ENCODE measurements around the gene EID3.
A peak's percentile ranks its signal among the peaks of the same experiment; 100 is the strongest.
"Not testable (repeated sequence)": the region's sequence is repeated elsewhere in the genome, so short reads cannot be mapped to it uniquely, and the experiment has no call there.

The EID3 gene

GRCh38 chr12:104303538-104304151, at the start of gene EID3:
Gene EID3, plus strand, starts transcription at chr12:104303739. Its CDS starts 196 bp downstream, at chr12:104303935.
- H3K36me3 Mint-ChIP-seq: peaks cover 17% of the 10 kb centered on the region

DNA sequence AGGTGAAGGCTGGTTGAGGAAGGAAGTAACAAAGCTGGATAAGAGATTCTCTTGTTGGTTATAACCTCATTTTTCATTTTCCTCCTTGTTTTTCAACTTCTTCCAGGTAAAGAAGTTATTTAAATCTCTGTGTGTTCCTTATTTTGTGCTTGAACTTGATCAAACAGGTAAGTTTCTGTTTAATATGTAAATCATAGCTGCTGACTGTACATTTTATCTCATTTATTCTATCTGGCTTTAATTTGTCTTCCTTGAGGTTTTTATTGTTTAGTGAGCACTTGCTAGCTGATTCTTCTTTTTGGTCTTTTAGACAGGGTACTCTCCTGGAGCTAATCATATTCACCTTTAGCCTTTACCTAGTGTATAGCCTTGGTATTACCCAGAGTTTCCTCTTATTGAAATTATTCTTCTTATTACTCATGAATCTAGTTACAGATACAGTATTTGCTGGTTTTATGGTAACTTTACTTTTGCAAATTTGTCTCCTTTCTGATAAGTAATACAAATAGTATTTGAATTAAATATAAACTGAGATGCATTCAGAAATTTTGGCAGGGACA, 45.5 kb upstream of the EID3 start:
- Mint-ChIP-seq H3K36me3 (no peaks in the 10 kb centered on the region), H3K9me3 (no peaks in the 10 kb centered on the region)

More at GRCh38 chr12:104303538-104304151, at the start of gene EID3:
- Mint-ChIP-seq H3K27ac (peak within 1 kb of the TSS; percentile 97), H3K9me3 (no peaks in the 10 kb centered on the region), H3K4me1 (peaks cover 70% of the 10 kb centered on the region), H3K27me3 (no peaks in the 10 kb centered on the region), H3K4me3 (peak within 1 kb of the TSS; percentile 92)

GRCh38 chr12:104258476-104259067, 45.0 kb upstream of the EID3 start:
- H3K27ac Mint-ChIP-seq: no peak overlapping the region
- no peaks in the 10 kb centered on the region for H3K9me3 Mint-ChIP-seq
- H3K4me1 Mint-ChIP-seq: no peaks in the 10 kb centered on the region
- no peaks in the 10 kb centered on the region for H3K36me3 Mint-ChIP-seq
- H3K4me3 Mint-ChIP-seq: no peak overlapping the region
- H3K27me3 Mint-ChIP-seq: no peaks in the 10 kb centered on the region

More for the DNA sequence above, 45.5 kb upstream of the EID3 start:
- Mint-ChIP-seq H3K27me3 (no peaks in the 10 kb centered on the region), H3K4me1 (no peaks in the 10 kb centered on the region), H3K27ac (no peak overlapping the region), H3K4me3 (no peak overlapping the region)

DNA sequence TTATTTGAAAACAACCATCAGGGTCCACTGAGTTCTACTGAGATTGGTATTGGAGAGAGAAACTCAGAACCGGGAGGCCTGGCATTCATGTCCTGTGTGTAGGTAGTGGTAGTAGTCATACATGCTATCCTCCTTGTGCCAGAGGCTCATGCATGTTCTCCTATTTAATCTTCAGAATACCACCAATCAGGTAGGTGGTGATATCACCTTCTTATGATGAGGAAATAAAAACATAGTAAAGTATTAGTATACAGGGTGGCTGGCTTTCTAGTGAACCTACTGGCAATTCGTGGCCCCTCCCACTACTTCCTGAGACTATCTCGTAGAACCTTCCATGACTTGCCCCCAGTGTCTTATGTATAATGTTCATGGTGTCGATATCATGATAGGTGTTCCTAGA, 40.5 kb upstream of the EID3 start:
- H3K4me1 Mint-ChIP-seq: no peaks in the 10 kb centered on the region

GRCh38 chr12:104263580-104264358, 39.8 kb upstream of the EID3 start:
- H3K27me3 Mint-ChIP-seq: no peaks in the 10 kb centered on the region
- no peak overlapping the region for H3K27ac Mint-ChIP-seq
- no peaks in the 10 kb centered on the region for H3K9me3 Mint-ChIP-seq
- no peaks in the 10 kb centered on the region for H3K36me3 Mint-ChIP-seq
- H3K4me3 Mint-ChIP-seq: no peak overlapping the region
- no peaks in the 10 kb centered on the region for H3K4me1 Mint-ChIP-seq

More for the DNA sequence above, 40.5 kb upstream of the EID3 start:
- H3K4me3 Mint-ChIP-seq: no peak overlapping the region
- H3K27ac Mint-ChIP-seq: no peak overlapping the region
- no peaks in the 10 kb centered on the region for H3K27me3 Mint-ChIP-seq
- no peaks in the 10 kb centered on the region for H3K36me3 Mint-ChIP-seq
- no peaks in the 10 kb centered on the region for H3K9me3 Mint-ChIP-seq

GRCh38 chr12:104265436-104265835, 38.1 kb upstream of the EID3 start:
- not testable (repeated sequence) for H3K9me3 Mint-ChIP-seq, H3K36me3 Mint-ChIP-seq, H3K27ac Mint-ChIP-seq, H3K4me1 Mint-ChIP-seq, H3K27me3 Mint-ChIP-seq, H3K4me3 Mint-ChIP-seq

DNA sequence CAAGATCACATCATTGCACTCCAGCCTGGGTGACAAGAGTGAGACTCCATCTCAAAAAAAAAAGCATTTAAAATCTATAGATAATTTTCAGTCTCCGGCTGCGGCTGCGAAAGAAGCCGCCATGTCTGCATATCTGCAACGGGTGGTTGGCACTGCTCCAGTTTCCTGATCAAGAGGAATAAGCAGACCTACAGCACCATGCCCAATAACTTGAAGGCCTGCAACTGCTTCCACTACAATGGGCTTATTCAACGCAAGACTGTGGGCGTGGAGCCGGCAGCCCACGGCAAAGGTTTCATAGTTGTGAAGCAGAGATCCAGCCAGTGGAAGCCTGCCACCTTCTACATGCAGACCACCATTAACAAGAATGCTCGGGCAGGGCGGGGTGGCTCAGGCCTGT, 30.6 kb upstream of the EID3 start:
- no peaks in the 10 kb centered on the region for H3K27me3 Mint-ChIP-seq
- no peak overlapping the region for H3K27ac Mint-ChIP-seq
- no peak overlapping the region for H3K4me3 Mint-ChIP-seq
- H3K9me3 Mint-ChIP-seq: no peaks in the 10 kb centered on the region
- H3K4me1 Mint-ChIP-seq: peaks cover 9% of the 10 kb centered on the region
- no peaks in the 10 kb centered on the region for H3K36me3 Mint-ChIP-seq

GRCh38 chr12:104273503-104273902, 30.0 kb upstream of the EID3 start:
- no peak overlapping the region for H3K27ac Mint-ChIP-seq
- H3K36me3 Mint-ChIP-seq: no peaks in the 10 kb centered on the region
- no peaks in the 10 kb centered on the region for H3K27me3 Mint-ChIP-seq
- no peaks in the 10 kb centered on the region for H3K9me3 Mint-ChIP-seq
- peaks cover 9% of the 10 kb centered on the region for H3K4me1 Mint-ChIP-seq
- no peak overlapping the region for H3K4me3 Mint-ChIP-seq

DNA sequence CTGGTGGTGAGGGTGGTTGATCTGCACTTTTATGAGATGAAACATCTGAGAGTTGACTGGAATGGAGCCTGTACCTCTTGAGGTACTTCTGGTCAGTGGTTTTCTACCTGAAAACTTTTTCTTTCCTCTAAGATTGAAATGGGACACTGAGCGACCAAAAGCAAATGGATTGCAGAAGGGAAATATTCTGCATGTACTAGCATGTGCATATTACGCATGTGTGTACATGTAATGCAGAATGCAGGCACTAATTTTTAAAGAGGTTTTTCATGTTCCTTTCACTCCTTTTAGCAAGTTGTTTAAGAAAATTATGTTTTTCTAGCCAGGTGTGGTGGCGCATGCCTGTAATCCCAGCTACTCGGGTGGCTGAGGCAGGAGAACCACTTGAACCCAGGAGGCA, 28.7 kb upstream of the EID3 start:
- Mint-ChIP-seq H3K9me3 (no peaks in the 10 kb centered on the region), H3K36me3 (no peaks in the 10 kb centered on the region), H3K27me3 (no peaks in the 10 kb centered on the region), H3K27ac (no peak overlapping the region), H3K4me3 (no peak overlapping the region), H3K4me1 (peaks cover 9% of the 10 kb centered on the region)

GRCh38 chr12:104275689-104276088, 27.9 kb upstream of the EID3 start:
- Mint-ChIP-seq H3K27ac (peak overlapping the region; percentile 0), H3K4me1 (peaks cover 17% of the 10 kb centered on the region), H3K36me3 (peaks cover 3% of the 10 kb centered on the region), H3K27me3 (no peaks in the 10 kb centered on the region), H3K9me3 (no peaks in the 10 kb centered on the region), H3K4me3 (no peak overlapping the region)

- Mint-ChIP-seq H3K4me1 (peaks cover 23% of the 10 kb centered on the region), H3K9me3 (no peaks in the 10 kb centered on the region), H3K27me3 (no peaks in the 10 kb centered on the region), H3K4me3 (no peak overlapping the region), H3K36me3 (peaks cover 3% of the 10 kb centered on the region), H3K27ac (peak overlapping the region; percentile 0)
Measured at GRCh38 chr12:104276273-104277131, 27.0 kb upstream of the EID3 start.

DNA sequence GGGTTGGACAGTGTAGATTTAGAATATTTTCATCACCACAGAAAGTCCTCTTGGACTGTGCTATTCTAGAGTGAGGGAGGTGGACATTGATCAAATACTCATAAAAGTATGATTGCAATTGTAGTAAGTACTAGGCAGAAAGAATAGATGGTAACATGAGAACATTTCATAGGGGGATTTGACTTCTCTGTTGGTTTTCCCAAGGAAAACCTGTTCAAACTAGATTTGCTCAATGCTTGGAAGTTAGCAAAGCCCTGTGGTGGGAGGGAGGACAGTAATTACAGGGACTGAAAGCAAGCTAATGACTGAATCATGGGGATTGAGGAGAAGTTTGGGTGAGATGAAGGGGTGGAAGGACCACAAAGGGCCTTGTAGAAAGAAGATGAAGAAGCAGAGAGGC, 24.4 kb upstream of the EID3 start:
- H3K27ac Mint-ChIP-seq: no peak overlapping the region
- no peaks in the 10 kb centered on the region for H3K9me3 Mint-ChIP-seq
- peaks cover 3% of the 10 kb centered on the region for H3K27me3 Mint-ChIP-seq

GRCh38 chr12:104280111-104280510, 23.4 kb upstream of the EID3 start:
- H3K4me1 Mint-ChIP-seq: peaks cover 26% of the 10 kb centered on the region
- H3K4me3 Mint-ChIP-seq: no peak overlapping the region
- H3K27me3 Mint-ChIP-seq: peaks cover 3% of the 10 kb centered on the region
- peak overlapping the region; percentile 9 for H3K27ac Mint-ChIP-seq
- H3K9me3 Mint-ChIP-seq: no peaks in the 10 kb centered on the region
- H3K36me3 Mint-ChIP-seq: peaks cover 3% of the 10 kb centered on the region

More for the DNA sequence above, 24.4 kb upstream of the EID3 start:
- peaks cover 3% of the 10 kb centered on the region for H3K36me3 Mint-ChIP-seq
- peaks cover 23% of the 10 kb centered on the region for H3K4me1 Mint-ChIP-seq
- no peak overlapping the region for H3K4me3 Mint-ChIP-seq

GRCh38 chr12:104280717-104281458, 22.7 kb upstream of the EID3 start:
- peaks cover 3% of the 10 kb centered on the region for H3K36me3 Mint-ChIP-seq
- no peak overlapping the region for H3K4me3 Mint-ChIP-seq
- peaks cover 3% of the 10 kb centered on the region for H3K27me3 Mint-ChIP-seq
- peaks cover 30% of the 10 kb centered on the region for H3K4me1 Mint-ChIP-seq
- H3K27ac Mint-ChIP-seq: peak overlapping the region; percentile 2
- H3K9me3 Mint-ChIP-seq: no peaks in the 10 kb centered on the region
